Measurements from ENCODE around the gene C10orf105.
A peak's percentile ranks its signal among the peaks of the same experiment; 100 is the strongest.

C10orf105 gene, protein sequence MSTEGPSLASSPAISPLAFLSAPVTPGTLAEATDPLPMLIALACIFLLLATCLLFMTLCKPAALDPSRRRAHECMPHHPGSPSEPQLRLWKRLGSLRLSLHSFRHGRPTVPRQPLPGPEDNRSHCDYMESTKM
- 0.17 to 2.1 (median 0.96) reads per million in 3 donors for total RNA-seq

DNA sequence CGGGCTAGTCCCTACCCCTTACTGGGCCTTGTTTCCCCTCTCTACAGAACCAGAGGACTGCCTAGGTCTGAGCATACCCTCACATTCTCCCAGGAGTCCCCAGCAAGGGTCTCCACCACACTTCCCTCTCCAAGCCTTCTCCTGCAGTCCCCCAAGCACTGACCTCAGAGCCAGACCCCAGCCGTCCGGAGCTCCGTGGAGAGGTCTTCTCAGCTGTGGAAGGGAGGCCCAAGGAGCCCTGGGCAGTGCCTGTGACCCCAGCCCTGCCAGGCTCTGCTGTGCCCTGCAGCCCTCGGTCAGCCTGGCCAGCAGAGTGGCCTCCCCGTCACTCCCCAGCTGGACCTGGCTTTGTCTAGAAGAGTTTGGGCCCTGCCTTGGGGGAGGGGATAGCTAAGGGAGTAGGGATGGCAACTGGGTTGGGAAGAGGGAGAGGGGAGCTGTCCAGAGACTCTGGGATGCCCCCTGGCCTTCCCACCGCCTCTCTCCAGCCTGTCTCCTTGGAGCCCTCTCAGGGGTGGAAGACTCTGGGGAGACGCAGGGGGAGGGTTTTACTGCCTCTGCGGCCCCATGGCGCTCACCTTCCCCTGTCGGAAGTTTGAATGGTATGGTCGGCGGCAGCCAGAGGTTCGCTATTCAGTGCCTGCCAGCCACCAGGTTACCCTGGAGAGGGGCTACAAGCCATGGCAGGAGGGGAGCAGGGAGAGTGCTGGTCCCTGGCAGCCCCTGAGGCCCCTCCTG lies at the start of gene C10orf105:
Gene C10orf105 (minus strand): TSS at position 315 of the 738 bp plus-strand sequence. CDS start 3,441 bp downstream, outside the sequence.
- Histone ChIP-seq H3K27me3 (replicated peaks; ENCODE audit: control insufficient read depth, insufficient read depth, low read length, poor library complexity, severe bottlenecking) (no peaks in the 10 kb centered on the region), H3K4me1 (ENCODE audit: control insufficient read depth, insufficient read depth, low read length, poor library complexity, severe bottlenecking) (peaks cover 37% of the 10 kb centered on the region)

DNA sequence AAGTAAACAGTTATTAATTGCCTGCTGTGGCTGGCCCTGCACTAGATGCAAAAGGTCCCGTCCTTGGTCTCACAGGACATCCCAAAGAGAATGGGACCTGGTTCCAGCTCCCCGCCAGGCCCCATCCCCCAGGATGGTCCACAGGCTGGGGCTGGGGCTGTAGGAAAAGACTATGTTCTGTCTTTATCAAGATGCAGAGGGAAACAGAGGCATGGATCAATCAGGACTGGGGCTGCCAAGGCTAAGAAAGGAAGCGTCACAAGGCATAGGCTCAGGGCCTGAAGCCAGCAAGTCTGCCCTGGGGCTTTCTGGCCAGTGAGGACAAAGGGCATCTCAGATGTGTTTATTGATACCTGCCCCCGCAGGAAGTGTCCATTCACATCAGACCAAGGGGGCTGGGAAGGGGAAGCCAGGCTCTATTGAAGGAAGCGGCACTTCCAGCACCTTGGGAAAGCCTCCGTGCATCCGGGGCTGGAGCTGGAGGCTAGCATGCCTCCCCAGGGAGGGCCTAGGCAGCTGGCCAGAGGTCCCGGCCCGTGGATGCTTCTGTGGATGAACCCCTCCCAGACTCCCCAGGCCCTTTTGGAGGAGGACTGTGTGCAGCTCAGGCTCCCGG lies 48.0 kb upstream of the C10orf105 start:
- Histone ChIP-seq H3K4me1 (ENCODE audit: control insufficient read depth, insufficient read depth, low read length, poor library complexity, severe bottlenecking) (peaks cover 78% of the 10 kb centered on the region), H3K27ac (ENCODE audit: insufficient read depth, low read length, poor library complexity, severe bottlenecking) (peak overlapping the region; percentile 88), H3K27me3 (replicated peaks; ENCODE audit: control insufficient read depth, insufficient read depth, low read length, poor library complexity, severe bottlenecking) (no peaks in the 10 kb centered on the region), H3K4me3 (ENCODE audit: insufficient read depth, low read depth, low read length, poor library complexity, severe bottlenecking) (no peak overlapping the region), H3K36me3 (ENCODE audit: control insufficient read depth, insufficient read depth, low read length) (peaks cover 40% of the 10 kb centered on the region), H3K9me3 (ENCODE audit: control insufficient read depth, low read length) (no peaks in the 10 kb centered on the region)
- DNase-seq, result no peak

More for the DNA sequence above, at the start of gene C10orf105:
- H3K4me3 ChIP-seq (ENCODE audit: insufficient read depth, low read depth, low read length, poor library complexity, severe bottlenecking), result no peak within 1 kb of the TSS
- DNase-seq, result no peak
- H3K36me3 ChIP-seq (ENCODE audit: control insufficient read depth, insufficient read depth, low read length), result no peaks in the 10 kb centered on the region
- H3K27ac ChIP-seq (ENCODE audit: insufficient read depth, low read length, poor library complexity, severe bottlenecking), result no peak within 1 kb of the TSS
- H3K9me3 ChIP-seq (ENCODE audit: control insufficient read depth, low read length), result no peaks in the 10 kb centered on the region

DNA sequence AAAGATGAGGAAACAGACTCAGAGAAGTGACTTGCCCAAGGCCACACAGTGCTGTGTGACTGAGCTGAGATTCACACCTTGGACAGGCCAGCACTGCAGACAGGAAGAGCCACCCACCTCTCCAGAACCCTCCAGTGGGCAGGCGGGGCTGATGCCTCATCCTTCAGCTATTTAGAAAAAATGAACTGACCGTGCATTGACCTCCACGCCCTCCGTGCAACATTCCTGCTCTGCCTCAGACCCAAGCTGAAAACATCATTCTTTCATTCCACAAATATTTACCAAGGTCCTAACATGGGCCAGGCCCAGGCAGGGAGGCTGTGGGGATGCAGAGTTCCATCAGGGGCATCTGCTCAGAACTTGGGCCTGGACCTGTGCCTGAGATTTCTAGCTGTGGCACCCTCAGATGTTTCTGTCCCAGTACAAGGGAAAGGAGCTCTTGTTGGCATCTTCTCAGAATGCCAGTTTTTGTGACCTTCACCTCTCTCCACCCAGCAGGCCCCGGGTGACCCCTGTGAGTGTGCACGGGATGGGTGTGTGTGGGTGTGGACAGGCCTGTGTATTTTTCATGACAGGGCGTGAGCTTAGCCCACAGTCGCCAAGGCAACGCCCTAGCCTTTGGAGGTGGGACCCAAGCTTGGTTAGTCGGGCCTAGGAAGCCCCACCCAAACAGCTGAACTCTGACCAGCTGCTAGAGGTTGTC lies 47.3 kb upstream of the C10orf105 start:
- Histone ChIP-seq H3K27ac (ENCODE audit: insufficient read depth, low read length, poor library complexity, severe bottlenecking) (peak overlapping the region; percentile 88), H3K9me3 (ENCODE audit: control insufficient read depth, low read length) (no peaks in the 10 kb centered on the region), H3K4me3 (ENCODE audit: insufficient read depth, low read depth, low read length, poor library complexity, severe bottlenecking) (peak overlapping the region; percentile 20), H3K27me3 (replicated peaks; ENCODE audit: control insufficient read depth, insufficient read depth, low read length, poor library complexity, severe bottlenecking) (no peaks in the 10 kb centered on the region), H3K36me3 (ENCODE audit: control insufficient read depth, insufficient read depth, low read length) (peaks cover 47% of the 10 kb centered on the region), H3K4me1 (ENCODE audit: control insufficient read depth, insufficient read depth, low read length, poor library complexity, severe bottlenecking) (peaks cover 83% of the 10 kb centered on the region)
- DNase-seq, result no peak

GRCh38 chr10:71765906-71766716 lies 46.5 kb upstream of the C10orf105 start:
- Histone ChIP-seq H3K36me3 (ENCODE audit: control insufficient read depth, insufficient read depth, low read length) (peaks cover 52% of the 10 kb centered on the region), H3K9me3 (ENCODE audit: control insufficient read depth, low read length) (no peaks in the 10 kb centered on the region), H3K27me3 (replicated peaks; ENCODE audit: control insufficient read depth, insufficient read depth, low read length, poor library complexity, severe bottlenecking) (no peaks in the 10 kb centered on the region), H3K4me1 (ENCODE audit: control insufficient read depth, insufficient read depth, low read length, poor library complexity, severe bottlenecking) (peaks cover 89% of the 10 kb centered on the region), H3K27ac (ENCODE audit: insufficient read depth, low read length, poor library complexity, severe bottlenecking) (peak overlapping the region; percentile 88), H3K4me3 (ENCODE audit: insufficient read depth, low read depth, low read length, poor library complexity, severe bottlenecking) (no peak overlapping the region)
- no peak for DNase-seq

- Histone ChIP-seq H3K27me3 (replicated peaks; ENCODE audit: control insufficient read depth, insufficient read depth, low read length, poor library complexity, severe bottlenecking) (no peaks in the 10 kb centered on the region), H3K9me3 (ENCODE audit: control insufficient read depth, low read length) (no peaks in the 10 kb centered on the region), H3K27ac (ENCODE audit: insufficient read depth, low read length, poor library complexity, severe bottlenecking) (peak overlapping the region; percentile 88), H3K4me1 (ENCODE audit: control insufficient read depth, insufficient read depth, low read length, poor library complexity, severe bottlenecking) (peaks cover 89% of the 10 kb centered on the region), H3K4me3 (ENCODE audit: insufficient read depth, low read depth, low read length, poor library complexity, severe bottlenecking) (peak overlapping the region; percentile 2), H3K36me3 (ENCODE audit: control insufficient read depth, insufficient read depth, low read length) (peaks cover 59% of the 10 kb centered on the region)
- DNase-seq, result no peak
Measured at GRCh38 chr10:71765176-71765904, 45.8 kb upstream of the C10orf105 start.

- Histone ChIP-seq H3K9me3 (ENCODE audit: control insufficient read depth, low read length) (no peaks in the 10 kb centered on the region), H3K27me3 (replicated peaks; ENCODE audit: control insufficient read depth, insufficient read depth, low read length, poor library complexity, severe bottlenecking) (no peaks in the 10 kb centered on the region), H3K4me3 (ENCODE audit: insufficient read depth, low read depth, low read length, poor library complexity, severe bottlenecking) (no peak overlapping the region), H3K27ac (ENCODE audit: insufficient read depth, low read length, poor library complexity, severe bottlenecking) (peak overlapping the region; percentile 88), H3K4me1 (ENCODE audit: control insufficient read depth, insufficient read depth, low read length, poor library complexity, severe bottlenecking) (peaks cover 86% of the 10 kb centered on the region), H3K36me3 (ENCODE audit: control insufficient read depth, insufficient read depth, low read length) (peaks cover 68% of the 10 kb centered on the region)
- DNase-seq, result no peak
Measured at GRCh38 chr10:71763352-71764127, 44.0 kb upstream of the C10orf105 start.

- Histone ChIP-seq H3K27ac (ENCODE audit: insufficient read depth, low read length, poor library complexity, severe bottlenecking) (peak overlapping the region; percentile 88), H3K27me3 (replicated peaks; ENCODE audit: control insufficient read depth, insufficient read depth, low read length, poor library complexity, severe bottlenecking) (no peaks in the 10 kb centered on the region), H3K4me3 (ENCODE audit: insufficient read depth, low read depth, low read length, poor library complexity, severe bottlenecking) (no peak overlapping the region), H3K9me3 (ENCODE audit: control insufficient read depth, low read length) (no peaks in the 10 kb centered on the region), H3K4me1 (ENCODE audit: control insufficient read depth, insufficient read depth, low read length, poor library complexity, severe bottlenecking) (peaks cover 86% of the 10 kb centered on the region), H3K36me3 (ENCODE audit: control insufficient read depth, insufficient read depth, low read length) (peaks cover 68% of the 10 kb centered on the region)
- DNase-seq, result no peak
Measured at GRCh38 chr10:71762324-71762723, 42.7 kb upstream of the C10orf105 start.

GRCh38 chr10:71761541-71762113 lies 42.0 kb upstream of the C10orf105 start:
- no peak overlapping the region for H3K4me3 ChIP-seq (ENCODE audit: insufficient read depth, low read depth, low read length, poor library complexity, severe bottlenecking)
- H3K4me1 ChIP-seq (ENCODE audit: control insufficient read depth, insufficient read depth, low read length, poor library complexity, severe bottlenecking), result peaks cover 86% of the 10 kb centered on the region
- H3K9me3 ChIP-seq (ENCODE audit: control insufficient read depth, low read length), result no peaks in the 10 kb centered on the region
- H3K27ac ChIP-seq (ENCODE audit: insufficient read depth, low read length, poor library complexity, severe bottlenecking), result peak overlapping the region; percentile 88
- no peak for DNase-seq
- no peaks in the 10 kb centered on the region for H3K27me3 ChIP-seq (replicated peaks; ENCODE audit: control insufficient read depth, insufficient read depth, low read length, poor library complexity, severe bottlenecking)
- peaks cover 64% of the 10 kb centered on the region for H3K36me3 ChIP-seq (ENCODE audit: control insufficient read depth, insufficient read depth, low read length)

All from effector memory CD4-positive, alpha-beta T cell (primary cell).